ENCODE data around the gene MBD3.

MBD3 gene

DNA sequence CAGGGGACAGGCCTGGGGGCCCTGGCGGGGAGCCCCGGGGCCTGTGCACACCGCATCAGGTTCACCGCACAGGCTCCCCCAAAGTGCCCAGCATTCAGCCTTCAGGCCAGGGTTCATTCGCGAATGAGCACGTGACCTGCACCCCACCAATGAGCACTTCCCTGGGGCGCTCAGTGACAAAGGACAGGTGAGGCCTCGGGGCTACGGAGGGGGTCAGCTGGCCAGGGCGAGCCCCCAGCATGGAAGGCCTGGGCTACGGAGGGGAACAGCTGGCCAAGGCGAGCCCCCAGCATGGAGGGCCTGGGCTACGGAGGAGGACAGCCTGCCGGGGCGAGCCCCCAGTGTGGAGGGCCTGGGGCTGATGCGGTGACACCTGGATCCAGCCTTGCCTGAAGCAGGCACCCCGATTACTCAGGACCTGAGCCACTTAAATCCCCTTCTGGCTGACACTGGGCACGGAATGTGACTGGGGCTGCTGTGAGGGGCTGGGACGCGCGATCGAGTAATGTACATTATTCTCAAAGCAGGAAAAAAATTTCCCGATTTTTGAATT is 36.7 kb upstream of the MBD3 start:
- no peaks in the 10 kb centered on the region for H3K27me3 ChIP-seq (ENCODE audit: control insufficient read depth in 1 of 2, insufficient read depth in 2 of 2, low read length in 2 of 2)
- no peaks in the 10 kb centered on the region for H3K4me1 ChIP-seq (ENCODE audit: insufficient read depth, low read length)
- H3K36me3 ChIP-seq (ENCODE audit: insufficient read depth, low read length): no peaks in the 10 kb centered on the region
- no peaks in the 10 kb centered on the region for H3K9me3 ChIP-seq (ENCODE audit: low read length)
- H3K27ac ChIP-seq (ENCODE audit: low read depth, low read length): no peak overlapping the region
- H3K4me3 ChIP-seq (ENCODE audit: low read depth in 1 of 2, low read length in 2 of 2): no peak overlapping the region
- no peak overlapping the region for H3K9ac ChIP-seq (ENCODE audit: low read length)

DNA sequence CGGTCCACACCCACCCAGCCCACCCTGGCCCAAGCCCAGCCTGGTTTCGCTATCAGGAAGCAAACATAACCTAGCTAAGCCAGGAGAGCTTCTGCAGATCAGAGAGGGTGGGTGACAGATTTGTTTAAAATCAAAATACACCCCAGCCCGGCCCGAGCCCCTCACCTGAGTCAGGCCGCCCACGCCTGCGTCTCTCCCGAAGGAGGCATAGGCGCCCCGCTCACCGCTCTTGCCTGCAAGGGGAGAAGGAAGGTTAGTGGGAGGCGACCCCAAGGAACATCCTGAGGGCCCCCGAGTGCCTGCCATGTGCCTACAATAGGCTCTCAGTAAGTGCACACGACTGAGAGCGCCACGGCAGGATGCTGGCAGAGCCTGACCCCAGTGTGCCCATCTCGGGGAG is 34.5 kb upstream of the MBD3 start:
- H3K27me3 ChIP-seq (ENCODE audit: control insufficient read depth in 1 of 2, insufficient read depth in 2 of 2, low read length in 2 of 2): no peaks in the 10 kb centered on the region
- no peaks in the 10 kb centered on the region for H3K36me3 ChIP-seq (ENCODE audit: insufficient read depth, low read length)
- H3K9ac ChIP-seq (ENCODE audit: low read length): no peak overlapping the region
- H3K4me1 ChIP-seq (ENCODE audit: insufficient read depth, low read length): no peaks in the 10 kb centered on the region
- no peaks in the 10 kb centered on the region for H3K9me3 ChIP-seq (ENCODE audit: low read length)
- no peak overlapping the region for H3K27ac ChIP-seq (ENCODE audit: low read depth, low read length)
- no peak overlapping the region for H3K4me3 ChIP-seq (ENCODE audit: low read depth in 1 of 2, low read length in 2 of 2)

DNA sequence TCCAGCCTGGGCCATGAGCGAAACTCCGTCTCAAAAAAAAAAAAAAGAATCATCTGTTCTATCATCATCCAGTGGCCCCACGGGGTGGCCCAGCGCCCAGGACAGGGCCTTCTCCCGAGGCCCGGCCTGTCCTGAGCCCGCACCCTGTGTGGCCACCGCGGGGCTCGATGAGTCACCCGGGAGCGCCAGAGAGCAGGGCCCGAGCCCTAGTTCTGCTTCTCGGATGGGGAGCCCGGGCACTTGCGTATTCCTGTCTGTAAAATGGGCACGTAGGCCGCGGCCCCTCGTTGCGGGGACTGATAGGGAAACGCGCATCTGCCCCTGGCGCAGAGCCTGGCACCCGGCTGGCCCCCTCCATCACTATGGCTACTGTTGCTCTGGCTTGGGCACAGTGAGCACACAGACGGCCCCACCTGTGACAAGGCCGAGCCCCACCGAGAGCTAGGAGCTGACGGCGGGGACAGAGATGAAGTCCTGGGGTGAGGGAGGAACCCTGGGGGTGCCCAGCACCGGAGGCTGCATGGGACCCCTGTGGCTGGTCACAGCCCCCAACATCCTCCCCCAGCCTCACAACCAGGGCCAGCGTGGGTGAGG is 33.8 kb upstream of the MBD3 start:
- Histone ChIP-seq H3K9me3 (ENCODE audit: low read length) (no peaks in the 10 kb centered on the region), H3K36me3 (ENCODE audit: insufficient read depth, low read length) (no peaks in the 10 kb centered on the region), H3K27me3 (ENCODE audit: control insufficient read depth in 1 of 2, insufficient read depth in 2 of 2, low read length in 2 of 2) (no peaks in the 10 kb centered on the region), H3K9ac (ENCODE audit: low read length) (no peak overlapping the region), H3K4me3 (ENCODE audit: low read depth in 1 of 2, low read length in 2 of 2) (no peak overlapping the region), H3K4me1 (ENCODE audit: insufficient read depth, low read length) (no peaks in the 10 kb centered on the region), H3K27ac (ENCODE audit: low read depth, low read length) (no peak overlapping the region)

DNA sequence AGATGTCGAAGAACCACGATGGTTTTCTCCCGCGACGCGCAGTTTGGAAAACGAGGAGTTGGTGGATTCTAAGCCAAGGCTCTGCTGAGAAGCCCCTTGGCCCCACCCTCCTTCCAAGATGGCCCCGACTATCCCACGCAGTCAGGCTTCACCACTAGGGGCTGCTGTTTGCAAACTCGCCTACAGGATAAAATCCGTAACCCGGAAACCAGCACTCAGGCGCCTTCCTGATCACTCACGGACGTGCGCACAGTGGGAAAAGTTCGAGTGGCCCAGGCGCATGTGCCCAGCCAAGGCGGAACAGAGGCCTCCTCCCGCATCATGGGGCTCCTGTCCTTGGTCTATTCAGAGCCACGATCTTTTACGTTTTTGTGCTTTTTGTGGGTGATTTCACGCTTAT is 31.8 kb upstream of the MBD3 start:
- no peaks in the 10 kb centered on the region for H3K9me3 ChIP-seq (ENCODE audit: low read length)
- H3K27ac ChIP-seq (ENCODE audit: low read depth, low read length): no peak overlapping the region
- H3K27me3 ChIP-seq (ENCODE audit: control insufficient read depth in 1 of 2, insufficient read depth in 2 of 2, low read length in 2 of 2): no peaks in the 10 kb centered on the region
- peaks cover 7% of the 10 kb centered on the region for H3K36me3 ChIP-seq (ENCODE audit: insufficient read depth, low read length)
- no peak overlapping the region for H3K9ac ChIP-seq (ENCODE audit: low read length)
- no peak overlapping the region for H3K4me3 ChIP-seq (ENCODE audit: low read depth in 1 of 2, low read length in 2 of 2)
- no peaks in the 10 kb centered on the region for H3K4me1 ChIP-seq (ENCODE audit: insufficient read depth, low read length)

DNA sequence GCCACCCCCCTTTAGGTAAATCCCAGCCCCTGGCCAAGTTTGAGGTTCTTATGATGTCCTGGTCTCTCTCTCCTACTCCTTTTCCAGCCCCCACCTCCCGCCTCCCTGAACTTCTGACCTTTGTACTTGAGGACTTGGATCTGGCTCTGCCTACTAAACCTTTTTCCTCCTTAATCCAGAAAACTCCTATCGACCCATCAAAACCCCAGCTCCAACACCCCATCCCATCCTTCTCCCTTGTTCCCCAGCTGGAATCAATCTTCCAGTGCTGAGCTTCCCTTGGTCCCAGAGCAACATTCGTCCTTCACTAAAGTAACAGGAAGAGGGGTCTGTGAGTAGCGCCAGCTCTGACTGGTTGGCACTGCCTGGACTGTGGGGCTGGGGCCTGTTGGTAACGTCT is 29.9 kb upstream of the MBD3 start:
- H3K4me3 ChIP-seq (ENCODE audit: low read depth in 1 of 2, low read length in 2 of 2): no peak overlapping the region
- H3K36me3 ChIP-seq (ENCODE audit: insufficient read depth, low read length): peaks cover 17% of the 10 kb centered on the region
- no peaks in the 10 kb centered on the region for H3K27me3 ChIP-seq (ENCODE audit: control insufficient read depth in 1 of 2, insufficient read depth in 2 of 2, low read length in 2 of 2)
- H3K4me1 ChIP-seq (ENCODE audit: insufficient read depth, low read length): no peaks in the 10 kb centered on the region
- H3K9me3 ChIP-seq (ENCODE audit: low read length): no peaks in the 10 kb centered on the region
- no peak overlapping the region for H3K27ac ChIP-seq (ENCODE audit: low read depth, low read length)
- no peak overlapping the region for H3K9ac ChIP-seq (ENCODE audit: low read length)

DNA sequence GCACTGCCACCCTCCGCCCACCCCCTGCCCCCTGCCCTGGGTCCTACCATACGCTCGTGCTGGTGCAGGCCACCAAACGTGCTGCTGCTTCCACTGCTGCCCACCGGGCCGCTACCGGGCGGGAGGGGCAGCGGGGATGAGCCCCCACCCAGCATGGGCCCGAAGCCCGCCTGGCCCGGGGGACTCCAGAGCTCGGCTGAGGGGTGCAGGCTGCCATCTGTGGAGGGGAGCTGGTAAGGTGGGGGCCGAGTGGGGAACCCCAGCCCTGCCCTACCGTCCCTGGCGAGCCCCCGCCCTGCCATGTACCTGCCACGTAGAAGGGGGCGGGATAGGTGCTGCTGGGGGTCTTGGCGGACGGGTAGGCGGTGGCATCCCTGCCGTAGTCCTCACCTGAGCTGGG is 29.3 kb upstream of the MBD3 start:
- Histone ChIP-seq H3K36me3 (ENCODE audit: insufficient read depth, low read length) (peaks cover 17% of the 10 kb centered on the region), H3K4me1 (ENCODE audit: insufficient read depth, low read length) (no peaks in the 10 kb centered on the region), H3K4me3 (ENCODE audit: low read depth in 1 of 2, low read length in 2 of 2) (no peak overlapping the region), H3K9me3 (ENCODE audit: low read length) (no peaks in the 10 kb centered on the region), H3K27ac (ENCODE audit: low read depth, low read length) (no peak overlapping the region), H3K27me3 (ENCODE audit: control insufficient read depth in 1 of 2, insufficient read depth in 2 of 2, low read length in 2 of 2) (no peaks in the 10 kb centered on the region), H3K9ac (ENCODE audit: low read length) (no peak overlapping the region)

DNA sequence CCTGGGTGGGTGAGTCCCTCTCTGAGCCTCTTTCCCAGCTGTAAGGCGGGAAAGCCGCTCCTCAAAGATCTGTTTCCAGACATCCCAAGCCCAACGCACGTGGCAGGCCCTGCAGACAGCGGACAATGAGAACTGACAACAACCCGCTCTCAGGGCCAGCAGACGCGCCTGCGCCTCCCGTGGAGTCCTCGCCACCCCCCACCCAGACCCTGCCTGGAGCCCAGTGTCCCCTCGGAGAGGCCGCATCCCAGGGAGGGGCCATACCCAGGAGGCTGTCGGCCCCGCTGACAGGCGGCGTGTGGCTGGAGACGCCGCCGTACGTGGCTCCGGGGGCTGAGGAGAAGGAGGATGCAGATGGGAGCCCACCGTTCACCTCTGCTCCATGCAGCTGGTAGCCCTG is 28.9 kb upstream of the MBD3 start:
- Histone ChIP-seq H3K9me3 (ENCODE audit: low read length) (no peaks in the 10 kb centered on the region), H3K27ac (ENCODE audit: low read depth, low read length) (no peak overlapping the region), H3K4me3 (ENCODE audit: low read depth in 1 of 2, low read length in 2 of 2) (no peak overlapping the region), H3K36me3 (ENCODE audit: insufficient read depth, low read length) (peaks cover 17% of the 10 kb centered on the region), H3K4me1 (ENCODE audit: insufficient read depth, low read length) (no peaks in the 10 kb centered on the region), H3K9ac (ENCODE audit: low read length) (no peak overlapping the region), H3K27me3 (ENCODE audit: control insufficient read depth in 1 of 2, insufficient read depth in 2 of 2, low read length in 2 of 2) (no peaks in the 10 kb centered on the region)

DNA sequence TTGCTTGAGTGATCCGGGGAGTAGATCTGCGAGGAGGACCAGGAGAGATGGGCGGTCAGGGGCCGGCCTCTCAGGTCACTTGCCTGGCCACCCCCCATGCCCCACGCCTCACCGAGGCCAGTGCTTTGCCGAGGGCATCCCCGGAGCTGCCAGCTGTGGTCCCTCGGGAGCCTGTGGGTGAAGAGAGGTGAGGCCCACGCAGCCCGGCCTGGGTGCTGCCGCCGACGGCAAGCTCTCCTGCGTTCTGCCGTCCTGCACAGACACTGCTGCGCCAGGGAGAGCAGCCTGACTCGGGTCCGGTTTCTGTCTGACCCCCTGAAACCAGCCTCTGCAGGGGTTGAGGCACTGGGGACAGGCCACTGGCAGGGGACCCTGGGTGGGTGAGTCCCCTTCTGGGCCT is 28.4 kb upstream of the MBD3 start:
- H3K27me3 ChIP-seq (ENCODE audit: control insufficient read depth in 1 of 2, insufficient read depth in 2 of 2, low read length in 2 of 2): no peaks in the 10 kb centered on the region
- H3K4me3 ChIP-seq (ENCODE audit: low read depth in 1 of 2, low read length in 2 of 2): no peak overlapping the region
- H3K27ac ChIP-seq (ENCODE audit: low read depth, low read length): no peak overlapping the region
- no peak overlapping the region for H3K9ac ChIP-seq (ENCODE audit: low read length)
- peaks cover 17% of the 10 kb centered on the region for H3K36me3 ChIP-seq (ENCODE audit: insufficient read depth, low read length)
- no peaks in the 10 kb centered on the region for H3K4me1 ChIP-seq (ENCODE audit: insufficient read depth, low read length)
- no peaks in the 10 kb centered on the region for H3K9me3 ChIP-seq (ENCODE audit: low read length)

DNA sequence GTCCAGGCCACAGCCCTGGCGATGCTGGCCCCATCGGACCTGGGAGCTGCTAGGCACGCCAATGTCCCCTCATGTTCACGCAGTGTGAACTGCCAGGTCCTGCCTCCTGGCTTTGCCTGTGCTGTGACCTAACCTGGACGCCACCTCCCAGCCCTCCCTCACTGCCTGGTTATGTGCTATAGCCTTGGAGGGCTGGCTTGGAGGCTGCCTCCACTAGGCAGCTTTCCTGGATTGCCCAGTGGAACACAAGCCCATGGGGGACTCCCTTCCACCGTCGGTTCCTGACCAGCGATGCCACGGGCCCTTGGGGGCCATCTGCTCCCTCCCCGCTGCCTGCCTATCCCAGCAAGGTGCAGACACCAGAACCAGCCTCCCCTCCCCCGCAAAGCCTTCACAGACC is 27.8 kb upstream of the MBD3 start:
- H3K9ac ChIP-seq (ENCODE audit: low read length): no peak overlapping the region
- H3K9me3 ChIP-seq (ENCODE audit: low read length): no peaks in the 10 kb centered on the region
- no peaks in the 10 kb centered on the region for H3K27me3 ChIP-seq (ENCODE audit: control insufficient read depth in 1 of 2, insufficient read depth in 2 of 2, low read length in 2 of 2)
- H3K27ac ChIP-seq (ENCODE audit: low read depth, low read length): no peak overlapping the region
- H3K4me3 ChIP-seq (ENCODE audit: low read depth in 1 of 2, low read length in 2 of 2): no peak overlapping the region
- H3K4me1 ChIP-seq (ENCODE audit: insufficient read depth, low read length): no peaks in the 10 kb centered on the region
- peaks cover 17% of the 10 kb centered on the region for H3K36me3 ChIP-seq (ENCODE audit: insufficient read depth, low read length)

DNA sequence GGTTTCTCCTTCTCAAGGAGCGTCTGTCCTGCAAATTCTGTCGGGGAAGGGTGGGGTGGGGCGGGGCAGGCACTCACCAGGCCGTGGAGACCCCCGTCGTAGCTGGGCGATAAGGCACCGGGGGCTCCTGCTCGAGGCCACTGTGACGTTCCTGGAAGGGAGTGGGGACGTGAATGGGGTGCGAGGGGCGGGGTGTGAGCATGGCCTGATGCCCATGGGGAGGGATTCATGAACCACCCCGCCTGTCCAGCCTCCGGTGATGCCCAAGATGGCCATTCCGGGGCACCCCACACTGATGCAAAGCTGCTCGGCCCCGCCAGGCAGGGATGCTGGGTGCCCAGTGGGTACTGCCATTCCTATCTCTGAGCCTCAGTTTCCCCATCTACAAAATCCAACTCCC is 27.0 kb upstream of the MBD3 start:
- H3K36me3 ChIP-seq (ENCODE audit: insufficient read depth, low read length): peaks cover 23% of the 10 kb centered on the region
- H3K9me3 ChIP-seq (ENCODE audit: low read length): no peaks in the 10 kb centered on the region
- H3K9ac ChIP-seq (ENCODE audit: low read length): no peak overlapping the region
- H3K4me3 ChIP-seq (ENCODE audit: low read depth in 1 of 2, low read length in 2 of 2): no peak overlapping the region
- no peak overlapping the region for H3K27ac ChIP-seq (ENCODE audit: low read depth, low read length)
- H3K4me1 ChIP-seq (ENCODE audit: insufficient read depth, low read length): no peaks in the 10 kb centered on the region
- no peaks in the 10 kb centered on the region for H3K27me3 ChIP-seq (ENCODE audit: control insufficient read depth in 1 of 2, insufficient read depth in 2 of 2, low read length in 2 of 2)

DNA sequence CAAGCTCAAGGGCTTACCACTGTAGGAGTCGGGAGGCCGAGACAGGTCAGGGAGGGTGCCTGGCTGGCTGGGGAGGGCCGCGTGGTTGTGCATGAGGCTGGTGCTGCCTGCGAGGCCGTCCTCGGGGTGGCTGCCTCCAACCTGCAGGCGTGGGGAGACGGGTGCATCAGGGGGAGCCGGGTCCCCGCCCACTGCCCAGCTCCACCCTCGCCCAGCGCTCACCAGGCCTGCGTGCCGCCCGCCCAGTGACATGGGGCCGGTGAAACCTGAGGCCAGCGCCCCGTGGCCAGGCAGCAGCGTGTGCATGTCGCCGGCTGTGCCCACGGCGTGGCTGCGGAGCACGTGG is 26.4 kb upstream of the MBD3 start:
- H3K27me3 ChIP-seq (ENCODE audit: control insufficient read depth in 1 of 2, insufficient read depth in 2 of 2, low read length in 2 of 2): no peaks in the 10 kb centered on the region
- no peaks in the 10 kb centered on the region for H3K9me3 ChIP-seq (ENCODE audit: low read length)
- H3K4me3 ChIP-seq (ENCODE audit: low read depth in 1 of 2, low read length in 2 of 2): no peak overlapping the region
- H3K27ac ChIP-seq (ENCODE audit: low read depth, low read length): no peak overlapping the region
- H3K9ac ChIP-seq (ENCODE audit: low read length): no peak overlapping the region
- no peaks in the 10 kb centered on the region for H3K4me1 ChIP-seq (ENCODE audit: insufficient read depth, low read length)
- H3K36me3 ChIP-seq (ENCODE audit: insufficient read depth, low read length): peaks cover 28% of the 10 kb centered on the region
